Keratinocyte (primary cell): Measurements from ENCODE around the gene TMEM201.

ENCODE experiments used
- CTCF ChIP-seq, 3 experiments: IDR thresholded peaks in 1 of 3; conservative IDR thresholded peaks in 1 of 3; optimal IDR thresholded peaks in 1 of 3; 2 replicates in 2 of 3; 3 replicates in 1 of 3; pipeline versions ENCODE3 to v1.5.1; 2011; ENCODE audit warnings: low read length in 3 of 3, mild to moderate bottlenecking in 3 of 3, moderate library complexity in 2 of 3, control low read depth in 1 of 3, inconsistent platforms in 1 of 3; ENCODE audit not compliant: insufficient read depth in 2 of 3; ENCODE audit errors: extremely low read depth in 1 of 3
- EZH2 ChIP-seq: IDR thresholded peaks from one replicate; pipeline ENCODE4 v1.6.1; 2012; ENCODE audit warnings: inconsistent platforms, mild to moderate bottlenecking, low read length, moderate library complexity

- no peak for TF ChIP-seq CTCF (optimal IDR thresholded peaks at IDR 0.05 in 1 of 3, IDR thresholded peaks at IDR 0.05 in 1 of 3, conservative IDR thresholded peaks at IDR 0.05 in 1 of 3; ENCODE audit: extremely low read depth in 1 of 3, insufficient read depth in 2 of 3, low read length in 3 of 3)
- TF ChIP-seq EZH2, result no peak
Measured at GRCh38 chr1:9539165-9539828, 49.4 kb upstream of the TMEM201 start, which contains the start of gene SLC25A33.
